ENCODE measurements around the gene ZNRF1. TPM values are rescaled to one million over a fixed set of nuclear protein-coding genes. Genes with fewer than 3 reads are reported as not detected.

ZNRF1 gene
- total and polyA plus RNA-seq, 2 of the 8 experiments (the other 6 are each of a cell fraction or from before 2014, with no cell fraction given): 33.5 to 52.9 TPM

GRCh38 chr16:75065149-75065505, 66.3 kb downstream of the ZNRF1 start (continued):
- TF ChIP-seq USF2 (IDR thresholded peaks at IDR 0.05; ENCODE audit: low read length) (no peak), HDAC6 (IDR thresholded peaks at IDR 0.05; ENCODE audit: low read depth, low read length) (no peak), RAD21 (IDR thresholded peaks at IDR 0.05 in 1 of 2, conservative IDR thresholded peaks at IDR 0.05 in 1 of 2; ENCODE audit: low read depth in 2 of 2, low read length in 2 of 2) (no peak), KDM1A (IDR thresholded peaks at IDR 0.05; ENCODE audit: borderline replicate concordance, low read length) (no peak), MAFK (IDR thresholded peaks at IDR 0.05; ENCODE audit: low read depth, low read length) (no peak), KDM4A (IDR thresholded peaks at IDR 0.05; ENCODE audit: low read depth, low read length, severe bottlenecking) (no peak), JUN (IDR thresholded peaks at IDR 0.05; ENCODE audit: low read depth, low read length) (no peak)

Data from H1 (cell line).